HG02885 (cell line): ENCODE results near the gene ANAPC2.
"Not testable (repeated sequence)": the region's sequence is repeated elsewhere in the genome, so short reads cannot be mapped to it uniquely, and the experiment has no call there.

Source experiments
- ATAC-seq: cut with Tn5 transposase; IDR thresholded peaks from one replicate; pipeline ENCODE4 v1.9.1; 2021; ENCODE audit warnings: mild to moderate bottlenecking; ENCODE audit not compliant: unreplicated experiment, poor library complexity

The ANAPC2 gene

DNA sequence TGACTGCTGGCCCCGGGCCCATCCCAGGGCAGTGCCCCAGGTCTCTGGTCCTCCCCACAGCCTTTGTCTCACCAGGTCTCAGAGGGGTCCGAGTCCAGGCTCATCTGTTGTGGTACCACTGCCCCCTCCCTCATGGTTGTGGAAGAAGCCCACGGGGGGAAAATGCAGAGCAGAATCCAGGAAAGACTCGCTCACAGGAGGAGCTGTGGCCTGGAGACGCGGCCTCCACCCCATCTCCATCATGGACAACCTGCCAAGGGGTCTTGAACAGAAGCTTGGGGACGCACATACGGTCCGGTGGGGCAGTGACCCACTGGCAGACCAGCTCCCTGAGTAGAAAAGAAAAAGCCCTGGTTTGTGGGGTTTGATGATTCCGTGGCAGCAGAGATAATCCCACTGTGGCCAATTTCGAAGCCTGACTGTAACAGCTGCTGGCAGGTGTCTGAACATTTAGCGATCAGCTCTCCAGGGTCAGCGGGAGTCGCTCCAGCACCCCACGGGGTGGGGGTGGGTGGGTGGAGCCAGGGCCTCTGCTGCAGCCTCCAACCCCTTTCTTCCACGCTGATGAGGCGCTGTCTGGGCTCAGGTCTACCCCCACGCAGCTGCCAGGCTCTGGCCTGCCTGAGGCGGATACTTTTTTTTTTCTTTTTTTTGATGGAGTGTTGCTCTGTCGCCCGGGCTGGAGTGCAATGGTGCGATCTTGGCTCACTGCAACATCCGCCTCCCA is 51.3 kb downstream of the ANAPC2 start:
- no peak for ATAC-seq

DNA sequence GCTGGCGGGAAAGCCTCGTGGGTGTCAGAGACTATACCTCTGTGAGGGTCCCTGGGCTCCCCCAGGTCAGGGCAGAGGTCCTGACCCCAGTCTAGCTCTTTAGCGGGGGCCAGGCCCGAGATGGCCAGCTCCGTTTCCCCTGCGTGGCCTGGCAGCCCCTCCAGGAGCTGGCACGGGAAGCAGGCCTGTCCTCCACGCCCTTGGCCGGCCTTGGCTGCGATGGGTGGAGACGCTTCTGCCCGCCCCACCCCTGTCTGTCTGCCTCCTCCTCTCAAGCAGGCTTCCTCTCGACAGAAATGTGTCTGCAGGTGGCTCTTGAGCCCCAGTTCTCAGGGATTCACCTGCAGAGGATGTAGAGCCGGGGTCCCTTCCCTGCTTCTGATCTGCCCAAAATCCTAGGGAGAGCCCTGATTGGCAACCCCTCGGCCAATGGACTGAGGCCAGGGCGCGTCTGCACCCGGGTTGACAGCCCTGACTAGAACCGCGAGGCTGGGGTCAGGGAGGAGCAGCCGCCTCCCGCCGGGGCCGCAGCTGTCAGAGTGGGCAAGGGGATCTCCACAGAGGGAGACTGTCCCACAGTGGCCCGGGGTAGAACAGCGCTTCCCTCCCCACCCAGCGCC is 52.0 kb downstream of the ANAPC2 start:
- no peak for ATAC-seq

GRCh38 chr9:137135154-137135553 is 53.2 kb downstream of the ANAPC2 start:
- not testable (repeated sequence) for ATAC-seq

GRCh38 chr9:137134191-137134590 is 54.2 kb downstream of the ANAPC2 start:
- ATAC-seq, result no peak

DNA sequence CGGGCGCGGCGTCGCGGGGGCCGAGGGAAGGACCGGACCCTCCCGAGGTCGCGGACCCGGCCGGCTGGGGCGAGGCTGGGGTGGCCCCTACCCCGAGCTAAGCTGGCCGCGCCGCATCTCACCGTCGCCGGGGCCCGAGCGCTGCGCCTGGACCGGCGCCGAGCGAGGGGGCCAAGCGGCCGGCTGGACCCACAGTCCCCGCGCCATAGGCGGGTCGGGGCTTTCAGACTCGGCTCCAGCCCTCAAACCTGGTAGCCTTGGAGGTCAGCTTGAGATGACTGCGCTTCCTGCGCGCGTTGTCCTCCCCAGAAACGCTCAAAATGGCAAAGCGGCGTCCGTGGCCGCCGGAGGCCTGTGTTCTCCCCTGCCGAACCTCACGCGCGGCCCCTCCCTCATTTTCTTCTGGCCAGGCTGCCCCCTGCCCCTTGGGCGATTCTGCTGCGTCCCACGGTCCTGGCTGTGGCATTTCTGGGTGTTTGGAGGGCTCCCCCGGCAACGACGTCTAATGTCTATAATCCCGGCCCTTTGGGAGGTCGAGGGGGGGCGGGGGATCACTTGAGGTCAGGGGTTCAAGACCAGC is 58.1 kb downstream of the ANAPC2 start:
- ATAC-seq, result peak; percentile 28

DNA sequence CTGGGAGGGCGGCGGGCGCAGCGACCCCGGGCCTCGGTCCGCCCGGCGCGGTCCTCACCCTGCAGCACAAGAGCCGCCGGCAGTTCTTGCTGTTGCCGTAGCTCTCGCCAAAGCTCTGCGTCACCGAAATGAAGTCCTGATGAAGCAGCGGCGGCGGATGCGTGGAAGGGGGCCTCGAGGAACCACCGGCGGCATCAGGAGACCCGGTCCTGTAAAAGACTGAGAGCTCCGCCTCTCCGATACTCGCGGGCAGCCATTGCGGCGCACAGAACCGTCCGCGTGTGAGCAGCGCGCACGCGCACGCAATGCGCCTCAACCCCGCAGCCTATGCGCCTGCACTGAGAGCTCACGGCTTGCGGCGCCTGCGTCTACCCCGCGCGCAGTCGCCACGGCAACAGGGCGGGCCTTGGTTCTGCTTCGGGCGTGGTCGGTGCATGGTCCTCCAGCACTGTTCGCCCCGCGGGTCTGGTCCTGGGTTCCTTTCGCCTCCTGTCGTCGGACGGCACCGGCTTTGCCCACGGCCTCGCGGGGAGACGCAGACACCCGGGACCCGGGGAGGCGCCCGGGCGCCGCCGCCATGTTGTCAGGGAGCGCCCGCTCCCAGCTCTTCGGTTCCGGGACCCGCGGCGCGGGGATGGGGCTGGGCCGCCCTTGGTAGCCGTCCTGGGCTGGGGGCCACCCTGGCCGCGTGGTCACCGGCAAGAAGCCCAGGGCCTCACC is 58.7 kb downstream of the ANAPC2 start:
- ATAC-seq, result peak; percentile 89

DNA sequence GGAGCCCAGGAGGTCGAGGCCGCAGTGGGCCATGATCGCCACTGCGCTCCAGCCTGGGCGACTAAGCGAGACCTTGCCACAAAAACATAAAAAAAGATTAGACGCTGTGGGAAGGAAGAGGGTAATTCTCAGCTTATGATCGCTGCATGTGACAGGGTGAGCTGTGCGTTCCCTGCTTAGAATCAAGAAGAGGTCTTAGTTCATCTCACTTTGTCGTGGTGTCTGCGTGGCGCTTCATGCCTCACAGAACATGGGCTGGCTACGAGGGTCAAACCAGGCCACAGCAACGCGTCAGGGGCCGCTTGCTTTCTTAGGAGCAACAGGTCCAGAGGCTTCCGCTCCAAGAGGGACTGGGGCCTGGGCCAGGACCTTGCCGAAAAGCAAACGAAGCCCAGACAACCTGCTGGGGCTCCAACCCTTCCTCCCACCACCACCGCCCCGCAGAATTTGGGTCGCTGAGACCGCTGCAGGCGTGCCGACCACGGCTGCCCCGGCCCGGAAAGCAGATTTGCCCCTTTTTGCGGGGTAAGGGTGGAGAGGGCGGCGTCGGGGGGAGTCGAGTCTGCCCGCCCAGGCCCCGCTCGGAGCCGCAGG is 59.4 kb downstream of the ANAPC2 start:
- ATAC-seq, result no peak

- no peak for ATAC-seq
Observed at GRCh38 chr9:137128158-137128861, 60.0 kb downstream of the ANAPC2 start.

- ATAC-seq, result no peak
Observed at GRCh38 chr9:137127301-137128157, 60.8 kb downstream of the ANAPC2 start.

GRCh38 chr9:137126786-137127185 is 61.6 kb downstream of the ANAPC2 start:
- ATAC-seq, result no peak
